HG02642 (cell line): Measurements from ENCODE around the gene KRT38.
"Not testable (repeated sequence)": the region's sequence is repeated elsewhere in the genome, so short reads cannot be mapped to it uniquely, and the experiment has no call there.

Experiments used
- ATAC-seq: cut with Tn5 transposase; IDR thresholded peaks from one replicate; pipeline ENCODE4 v1.9.1; 2021; ENCODE audit warnings: mild to moderate bottlenecking; ENCODE audit not compliant: unreplicated experiment, poor library complexity

KRT38 gene

DNA sequence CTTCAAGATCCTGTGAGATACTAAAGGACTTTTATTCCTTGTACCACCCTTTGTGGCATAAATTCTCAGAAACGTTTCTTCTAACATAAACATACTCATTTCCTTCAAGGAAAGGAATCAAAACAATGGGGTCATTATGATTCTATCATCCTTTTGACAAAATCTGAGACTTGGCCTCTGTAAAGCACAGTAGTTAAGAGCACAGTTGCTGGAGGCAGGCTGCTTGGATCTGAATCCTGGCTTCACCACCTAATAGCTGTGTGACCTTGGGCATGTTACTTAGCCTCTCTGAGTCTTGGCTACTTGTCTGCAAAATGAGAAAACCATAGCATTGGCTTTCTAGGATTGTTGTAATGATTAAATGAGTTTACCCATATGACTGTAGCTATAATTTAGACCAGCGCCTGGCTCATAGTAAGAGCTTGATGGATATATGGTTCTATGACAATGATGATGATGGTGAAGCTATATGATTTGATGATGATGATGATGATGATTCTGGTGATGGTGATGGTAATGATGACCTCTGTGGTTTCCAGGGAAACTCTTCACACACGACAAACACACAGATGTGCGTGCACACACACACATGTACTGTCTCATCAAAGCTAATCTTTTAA is 37.3 kb downstream of the KRT38 start:
- ATAC-seq, result no peak

DNA sequence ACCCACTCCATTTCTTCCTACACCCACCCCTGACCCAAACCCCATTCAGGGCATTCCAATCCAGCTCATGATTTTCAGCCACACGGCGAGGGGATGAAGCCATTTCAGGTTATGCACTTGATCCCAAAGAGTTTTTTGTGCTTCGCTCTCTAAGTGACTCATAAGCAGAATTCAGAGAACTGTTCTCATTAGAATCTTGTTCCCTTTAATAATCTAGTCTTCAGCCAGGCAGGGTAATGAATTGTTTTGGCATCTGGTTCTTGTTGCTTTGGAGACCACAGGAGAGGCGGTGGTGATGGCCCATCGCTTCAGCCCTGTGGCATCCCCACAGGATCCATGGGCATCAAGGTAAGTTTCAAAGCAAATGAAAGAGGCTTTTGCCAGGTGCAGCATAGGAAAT is 38.6 kb downstream of the KRT38 start:
- ATAC-seq, result no peak

DNA sequence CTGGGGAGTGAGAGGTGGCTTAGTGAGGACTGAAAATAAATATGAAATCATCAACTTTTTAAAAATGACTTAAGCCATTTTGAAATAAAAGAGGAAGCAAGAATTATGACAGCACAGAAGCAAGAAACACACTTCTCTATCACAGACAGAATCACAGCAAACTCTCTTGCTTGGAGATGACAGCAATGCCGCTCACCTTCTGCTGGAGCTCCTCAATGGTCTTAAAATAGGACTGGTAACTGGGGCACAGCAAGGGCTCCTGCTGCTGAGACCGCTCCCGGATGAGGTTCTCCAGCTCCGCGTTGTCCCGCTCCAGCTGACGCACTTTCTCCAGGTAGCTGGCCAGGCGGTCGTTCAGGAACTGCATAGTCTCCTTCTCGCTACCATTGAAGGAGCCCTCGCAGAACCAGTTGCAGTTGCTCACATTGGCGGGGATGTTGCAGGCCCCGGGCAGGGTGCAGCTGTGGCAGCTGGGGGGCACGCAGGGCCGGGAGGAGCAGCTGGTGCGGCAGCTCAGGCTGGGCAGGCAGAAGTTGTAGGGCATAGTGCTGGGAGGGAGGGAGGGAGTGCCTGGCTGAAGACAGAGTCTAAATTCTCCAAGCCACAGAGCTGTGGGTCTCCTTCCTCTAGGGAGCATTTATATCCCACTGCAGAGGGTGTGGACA is 43.7 kb downstream of the KRT38 start, which contains the start of gene KRT31:
Gene KRT31 (minus strand): TSS at position 613 of the 665 bp plus-strand sequence. CDS start 69 bp downstream, at position 544.
- no peak for ATAC-seq

DNA sequence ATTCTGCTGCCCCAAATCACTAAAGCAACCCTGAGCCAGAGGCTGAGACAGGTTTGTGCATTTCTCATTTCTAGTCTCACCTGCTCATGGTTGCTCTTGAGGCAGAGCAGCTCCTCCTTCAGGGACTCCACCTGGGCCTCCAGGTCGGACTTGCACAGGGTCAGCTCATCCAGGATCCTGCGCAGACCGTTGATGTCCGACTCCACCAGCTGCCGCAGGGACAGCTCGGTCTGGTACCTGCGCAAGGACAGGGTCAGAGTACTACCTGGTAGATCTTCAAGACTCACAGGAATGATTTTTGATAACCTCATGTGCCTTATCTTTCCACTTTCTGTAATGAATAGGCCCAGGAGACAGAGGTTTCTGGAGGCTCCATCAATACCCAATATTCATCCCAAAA is 44.4 kb downstream of the KRT38 start:
- ATAC-seq, result no peak

DNA sequence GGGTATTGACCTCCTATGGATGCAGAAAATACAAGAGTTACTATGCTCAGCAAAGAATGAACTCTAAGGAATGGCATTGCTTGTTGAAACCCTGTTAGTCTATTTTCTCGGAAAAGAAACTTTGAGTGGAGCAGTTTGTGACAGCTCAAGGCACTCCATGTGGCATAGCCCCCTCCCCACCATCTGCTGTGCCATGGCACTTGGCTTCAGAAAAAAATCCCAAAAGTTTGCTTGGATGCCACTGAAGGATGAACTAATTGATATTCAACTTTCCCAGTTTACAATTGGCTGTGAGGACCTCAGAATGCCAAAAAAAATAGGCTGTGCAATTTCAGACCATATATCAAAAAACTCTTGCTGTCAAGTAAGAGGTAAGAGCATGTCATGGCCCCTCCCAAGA is 45.2 kb downstream of the KRT38 start:
- ATAC-seq, result no peak

DNA sequence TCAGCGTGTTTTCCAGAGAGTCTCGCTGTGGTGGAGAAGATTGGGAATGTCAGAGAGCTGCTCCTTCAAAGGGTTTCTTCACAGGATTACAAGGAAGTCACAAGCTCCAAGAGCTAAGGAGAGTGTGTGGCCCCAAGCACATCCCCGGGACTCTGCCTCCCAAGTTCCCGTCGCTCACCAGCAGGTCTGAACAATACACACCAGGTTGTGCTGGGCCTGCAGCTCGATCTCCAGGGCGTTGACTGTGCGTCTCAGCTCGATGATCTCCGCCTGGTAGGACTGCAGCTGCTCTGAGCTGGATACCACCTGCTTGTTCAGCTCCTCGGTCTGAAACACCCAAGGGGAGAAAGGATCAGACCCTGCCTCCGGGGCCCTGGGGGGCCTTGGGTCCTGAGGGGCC is 45.7 kb downstream of the KRT38 start:
- ATAC-seq, result not testable (repeated sequence)

DNA sequence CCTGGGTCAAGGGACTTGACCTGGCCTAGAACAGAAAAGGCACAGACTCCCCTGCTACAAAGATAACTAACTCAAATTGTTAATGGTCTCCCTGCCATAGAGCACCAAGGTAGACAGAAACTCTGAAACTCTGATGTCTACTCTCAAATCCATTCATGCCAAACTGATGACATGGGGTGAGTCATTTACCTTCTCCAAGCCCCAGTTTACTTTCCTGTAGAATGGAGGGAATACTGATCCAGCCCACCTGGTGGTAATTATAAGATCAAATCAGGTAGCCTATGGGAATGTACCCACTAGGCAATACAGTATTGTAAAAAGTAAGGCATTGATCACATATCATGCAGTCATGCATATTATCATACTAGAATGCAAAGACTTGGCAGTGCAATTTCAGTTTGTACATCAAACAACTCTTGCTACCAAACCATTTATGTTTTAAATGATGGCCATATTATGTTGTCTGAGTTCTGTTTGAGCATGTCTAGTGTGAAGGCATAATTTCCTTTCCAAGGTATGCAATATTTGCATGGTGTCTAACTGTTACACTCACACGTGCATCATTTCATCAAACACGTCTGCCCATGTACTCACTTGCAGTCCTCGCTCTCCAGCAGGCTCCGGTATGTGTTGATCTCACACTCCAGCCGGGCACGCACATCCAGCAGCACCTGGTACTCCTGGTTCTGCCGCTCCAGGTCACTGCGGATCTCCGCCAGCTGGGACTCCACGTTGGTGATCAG is 46.4 kb downstream of the KRT38 start:
- no peak for ATAC-seq

DNA sequence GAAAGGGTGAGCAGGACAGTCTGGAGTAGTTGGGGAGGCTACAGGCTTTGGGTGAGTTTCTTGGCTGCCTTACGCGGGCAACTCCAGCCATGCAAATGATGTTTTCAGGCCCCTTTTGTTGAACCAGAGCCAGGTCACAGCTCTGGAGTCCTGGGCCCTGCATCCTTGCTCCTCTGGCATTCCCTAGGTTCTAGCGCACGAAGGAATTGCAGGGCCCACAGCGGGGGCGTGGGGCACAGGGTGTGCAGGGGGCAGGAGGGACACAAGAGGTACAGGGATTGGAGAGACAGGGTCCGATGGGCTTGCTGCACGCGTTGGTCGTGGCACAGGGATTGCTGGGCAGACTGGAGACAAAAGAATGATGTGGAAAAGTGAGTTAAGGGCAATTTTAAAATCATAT is 47.0 kb downstream of the KRT38 start:
- ATAC-seq, result no peak

DNA sequence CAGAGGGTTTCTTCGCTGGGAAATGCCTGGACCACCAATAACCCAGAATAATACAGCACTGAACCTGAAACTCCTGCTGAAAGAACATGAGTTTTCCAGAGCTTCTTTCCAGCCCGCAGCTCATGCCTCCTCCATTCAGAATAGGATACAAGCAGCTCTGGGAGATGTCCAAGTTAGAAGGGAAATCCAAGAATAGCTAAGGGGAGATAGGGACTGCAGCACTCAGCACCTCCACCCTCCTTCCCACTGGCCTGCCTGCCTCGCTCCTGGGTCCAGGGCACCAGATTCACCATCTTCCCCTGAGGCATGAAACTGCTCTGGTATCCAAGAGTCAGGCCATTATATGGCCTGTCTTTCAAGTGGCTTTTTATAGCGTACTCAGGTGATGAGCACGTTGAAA is 47.5 kb downstream of the KRT38 start:
- no peak for ATAC-seq

DNA sequence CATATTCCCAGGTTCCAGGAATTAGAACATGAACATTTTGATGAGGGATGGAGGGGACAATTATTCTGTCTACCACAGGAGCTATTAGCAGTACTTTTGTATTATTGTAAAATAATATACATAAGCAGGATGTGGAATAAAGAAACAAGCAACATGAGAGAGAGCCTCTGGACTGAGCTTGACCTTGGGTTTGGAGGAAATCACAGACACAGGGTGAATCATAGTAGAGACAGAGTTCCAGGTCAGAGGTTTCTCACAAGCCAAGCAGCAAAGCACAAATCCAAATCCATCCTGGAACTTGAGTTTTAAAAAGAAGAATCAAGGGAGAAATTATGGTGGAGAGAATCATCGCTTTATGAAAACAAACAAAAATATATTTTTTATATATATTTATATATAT is 48.5 kb downstream of the KRT38 start:
- ATAC-seq, result no peak

DNA sequence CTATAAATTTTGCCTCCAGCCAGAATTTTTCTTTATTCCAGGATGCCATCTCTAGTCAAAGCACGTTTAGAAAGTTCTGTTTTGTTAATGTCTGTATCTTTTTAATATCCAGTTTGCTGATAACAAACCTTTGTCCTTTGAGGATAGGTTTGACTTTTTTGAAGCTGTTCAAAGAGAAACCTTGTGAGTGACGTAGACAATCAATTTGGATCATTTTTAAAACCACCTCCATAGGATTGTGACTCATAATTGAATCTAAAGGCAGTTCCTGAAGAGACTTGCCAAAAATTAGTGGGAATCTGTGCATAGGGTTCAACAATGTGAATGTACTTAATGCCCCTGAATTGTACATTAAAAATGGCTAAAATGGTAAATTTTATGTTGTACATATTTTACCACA is 49.2 kb downstream of the KRT38 start:
- ATAC-seq, result no peak

DNA sequence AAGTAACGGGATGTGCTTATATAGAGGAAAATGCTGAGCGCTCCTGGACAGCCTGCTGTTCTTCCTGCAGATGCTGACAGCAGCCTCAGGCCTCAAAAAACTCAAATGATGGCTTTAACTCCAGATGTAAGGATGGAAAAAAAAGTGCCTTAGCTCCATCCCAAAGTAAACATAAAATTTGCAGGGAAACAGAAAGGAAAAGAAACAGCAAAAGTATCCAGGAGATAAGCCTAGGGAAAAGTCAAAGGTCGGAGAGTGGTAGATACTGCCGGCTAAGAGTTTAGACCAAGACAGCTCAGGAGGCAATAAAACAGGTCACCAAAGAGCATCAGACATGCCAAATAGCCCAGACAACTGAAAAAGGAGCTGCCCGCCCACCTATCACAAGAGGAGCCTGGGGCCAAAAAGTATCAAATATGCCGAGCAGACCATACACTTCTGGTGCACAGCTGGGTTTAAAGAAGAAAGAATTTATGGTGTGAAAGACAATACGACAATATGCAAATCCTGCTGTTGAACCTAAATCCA is 50.3 kb downstream of the KRT38 start:
- ATAC-seq, result no peak

DNA sequence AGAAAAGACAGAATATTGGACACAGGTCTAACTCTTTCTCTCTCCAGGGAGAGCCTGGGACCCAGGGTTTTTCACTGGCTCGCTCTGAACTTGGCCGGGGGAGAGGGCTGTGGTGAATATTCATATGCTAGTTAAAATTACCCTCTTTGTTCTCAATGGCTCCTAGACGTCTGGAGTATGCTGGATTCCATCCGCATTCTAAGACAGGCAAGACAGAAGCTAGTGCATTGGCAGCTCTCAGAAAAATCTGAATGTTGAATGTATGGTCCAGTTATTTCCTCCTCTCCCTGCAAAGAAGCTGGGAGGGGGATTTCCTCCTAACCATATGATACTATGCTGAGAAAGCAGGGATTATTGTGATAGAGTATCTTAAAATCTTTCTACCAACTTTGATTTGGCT is 53.1 kb downstream of the KRT38 start:
- ATAC-seq, result no peak

DNA sequence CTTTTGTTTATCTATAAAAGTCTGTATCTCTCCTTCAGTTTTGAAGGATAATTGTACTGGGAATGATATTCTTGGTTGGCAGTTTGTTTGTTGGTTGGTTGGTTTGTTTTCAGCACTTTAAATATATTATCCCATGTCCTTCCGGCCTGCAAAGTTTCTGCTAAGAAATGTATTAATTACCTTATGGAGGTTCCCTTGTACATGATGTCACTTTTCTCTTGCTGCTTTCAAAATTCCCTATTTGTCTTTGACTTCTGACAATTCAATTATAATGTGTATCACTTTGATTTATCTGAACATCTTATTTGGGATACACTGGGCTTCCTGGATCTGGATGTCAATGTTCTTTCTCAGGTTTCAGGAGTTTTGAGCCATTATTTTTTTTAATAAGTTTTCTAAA is 54.6 kb downstream of the KRT38 start:
- no peak for ATAC-seq
